Stimulated activated CD8-positive, alpha-beta memory T cell treated with anti-CD3 and anti-CD28 coated beads, Interleukin-7, amount 100 ng/mL, for 1 hour (primary cell): ENCODE measurements around the gene NRXN2.

ENCODE experiments used
- DNase-seq, 2 donors: peaks; one replicate each; pipeline ENCODE4 v3.0.0-alpha.2; 2020; ENCODE audit warnings: low read depth in 2 of 2

Gene NRXN2

DNA sequence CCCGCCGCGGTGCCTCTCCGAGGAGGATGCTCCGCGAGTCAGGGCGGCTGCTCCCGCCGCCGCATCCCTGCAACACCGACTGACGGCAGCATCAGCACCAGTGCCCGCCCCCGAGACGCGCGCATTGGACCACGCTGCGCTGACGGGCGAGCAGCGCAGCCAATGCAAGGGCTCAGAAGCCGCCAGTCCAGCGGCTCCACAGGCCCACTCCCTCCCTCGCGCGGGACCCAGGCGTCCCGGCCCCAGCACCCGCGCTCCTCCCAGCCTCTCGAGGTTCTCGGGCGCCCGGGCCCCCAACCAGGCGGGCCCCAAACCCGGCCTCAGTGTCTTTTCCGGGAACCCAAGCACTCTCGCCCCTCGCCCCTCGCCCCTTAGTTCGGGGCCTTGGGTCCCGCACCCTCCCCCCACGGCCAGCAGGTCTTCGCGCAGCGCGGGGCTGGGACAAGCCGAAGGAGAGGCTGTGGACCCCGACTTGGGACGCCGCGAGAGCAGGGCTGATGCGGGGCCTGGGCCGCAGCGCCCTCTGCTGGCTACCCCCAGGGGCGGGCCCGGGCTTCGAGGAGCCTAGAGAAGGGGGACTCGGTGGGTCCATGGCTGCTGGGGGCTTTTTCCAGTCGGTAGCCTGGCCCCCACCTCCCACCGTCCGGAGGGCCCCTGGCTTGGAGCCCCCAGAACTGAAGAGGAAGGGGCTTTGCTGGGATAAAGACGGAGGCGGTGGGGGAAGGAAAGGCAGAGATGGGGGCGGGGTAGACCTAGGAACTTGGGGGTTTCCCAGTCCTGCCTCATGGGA is at the start of gene NRXN2:
Gene NRXN2, minus strand, starts transcription at position 81 of the 790 bp plus-strand sequence. CDS start 9,498 bp downstream, outside the sequence.
- peak; percentile 62 to 64 for DNase-seq

DNA sequence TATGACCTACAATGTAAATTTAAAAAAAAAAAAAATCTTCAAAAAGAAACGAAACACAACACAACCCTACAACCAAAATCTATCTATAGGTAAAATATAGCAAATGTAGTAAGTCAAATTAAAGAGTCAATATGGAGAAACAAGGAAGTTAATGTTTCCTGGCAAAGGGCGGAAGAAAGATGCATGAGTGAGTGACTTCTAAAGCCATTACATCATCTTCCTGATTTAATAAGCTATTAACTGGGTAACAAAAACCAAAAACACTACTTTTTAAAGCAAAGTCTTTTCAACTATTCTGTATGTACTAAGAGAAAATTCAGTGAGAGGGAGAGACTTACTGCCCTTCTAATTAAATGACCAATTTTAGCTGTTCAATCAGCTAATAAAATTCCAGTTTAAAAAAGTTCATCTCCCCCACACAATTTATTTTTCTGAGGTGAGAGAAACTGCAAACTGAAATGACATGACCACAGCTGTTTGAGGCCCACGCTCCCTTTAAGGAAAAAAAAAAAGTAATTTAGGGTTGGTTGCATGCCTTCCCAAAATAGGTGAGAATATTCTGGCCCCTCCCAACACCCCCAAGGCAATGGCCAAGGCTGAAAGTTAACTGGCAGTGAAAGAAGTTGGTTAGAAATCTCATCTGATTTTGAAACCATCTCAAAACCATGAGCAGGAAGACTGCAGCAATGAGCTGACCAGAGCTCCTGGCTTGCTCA is 49.5 kb upstream of the NRXN2 start:
- no peak for DNase-seq

DNA sequence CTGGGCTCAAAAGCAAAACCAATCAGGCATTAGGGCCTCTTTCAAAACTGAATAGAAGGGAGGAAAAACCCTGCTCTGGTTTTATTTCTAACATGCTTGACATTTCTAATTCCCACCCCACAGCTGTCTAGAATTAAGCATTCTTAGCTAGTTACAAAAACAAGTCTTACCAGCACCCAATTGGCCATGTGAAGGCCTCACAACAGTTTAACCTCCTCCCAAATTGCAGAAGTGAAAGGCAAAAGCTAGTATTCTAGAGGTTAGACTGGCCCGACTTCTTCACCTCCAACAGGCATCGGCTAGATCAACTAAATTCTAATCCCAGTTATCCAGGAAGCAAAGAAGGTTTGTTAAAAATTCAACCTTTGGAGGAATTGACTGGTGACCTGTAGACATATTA is 48.9 kb upstream of the NRXN2 start:
- no peak for DNase-seq

DNA sequence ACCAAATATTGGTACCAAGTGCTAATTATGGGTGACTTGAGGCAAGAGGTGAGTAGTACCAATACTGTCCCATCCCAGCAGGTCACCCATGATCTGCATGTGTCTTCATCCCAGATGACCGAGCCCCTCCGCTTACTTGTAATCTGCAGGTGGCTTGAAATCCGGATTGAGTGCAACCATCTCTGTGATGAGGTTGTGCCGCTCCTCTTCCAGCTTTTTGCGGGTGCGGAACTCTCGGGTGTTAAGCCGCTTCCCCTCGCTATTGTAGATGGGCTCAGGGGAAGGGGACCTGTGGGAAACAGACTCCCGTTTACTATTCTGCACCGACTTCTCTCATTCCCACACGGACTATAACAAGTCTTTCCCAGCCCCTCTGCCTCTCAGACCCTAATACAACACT is 47.1 kb upstream of the NRXN2 start:
- no peak for DNase-seq

DNA sequence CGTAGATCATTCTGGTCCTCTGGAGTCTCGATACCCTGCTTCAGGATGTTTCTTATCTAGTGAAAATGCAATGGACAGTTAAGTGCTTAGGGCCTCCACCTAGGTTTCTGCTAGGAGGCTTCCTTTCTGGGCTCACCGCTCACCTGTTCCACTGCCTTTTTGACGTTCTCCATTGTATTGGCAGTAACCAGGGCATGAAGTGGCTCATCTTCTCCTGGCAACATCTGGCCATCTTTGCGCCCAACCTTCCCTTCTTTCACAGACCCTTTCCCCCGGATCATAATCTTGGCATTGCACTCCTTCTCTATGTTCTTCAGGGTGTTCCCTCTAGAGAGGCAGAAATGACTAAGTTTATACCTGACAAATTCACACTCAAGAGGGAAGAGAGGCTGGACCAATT is 46.3 kb upstream of the NRXN2 start:
- no peak for DNase-seq

DNA sequence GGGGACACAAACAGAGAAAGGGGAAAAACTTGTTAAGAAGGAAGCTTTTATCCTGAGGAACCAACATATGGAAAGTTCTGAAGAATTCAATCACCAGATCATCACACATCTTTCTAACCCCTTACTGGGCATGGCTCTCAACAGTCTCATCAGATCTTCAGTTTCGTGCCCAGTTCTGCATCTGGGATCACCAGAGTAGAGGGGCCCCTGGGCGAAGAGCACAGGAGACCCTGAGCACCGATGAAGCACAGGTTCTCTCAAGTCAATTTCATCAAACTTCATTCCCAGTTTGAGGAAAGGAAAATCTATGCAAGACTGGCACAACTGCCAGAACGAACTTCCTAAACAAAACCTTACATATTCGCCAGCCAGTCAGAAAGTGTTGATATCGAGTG is 45.3 kb upstream of the NRXN2 start:
- no peak for DNase-seq

DNA sequence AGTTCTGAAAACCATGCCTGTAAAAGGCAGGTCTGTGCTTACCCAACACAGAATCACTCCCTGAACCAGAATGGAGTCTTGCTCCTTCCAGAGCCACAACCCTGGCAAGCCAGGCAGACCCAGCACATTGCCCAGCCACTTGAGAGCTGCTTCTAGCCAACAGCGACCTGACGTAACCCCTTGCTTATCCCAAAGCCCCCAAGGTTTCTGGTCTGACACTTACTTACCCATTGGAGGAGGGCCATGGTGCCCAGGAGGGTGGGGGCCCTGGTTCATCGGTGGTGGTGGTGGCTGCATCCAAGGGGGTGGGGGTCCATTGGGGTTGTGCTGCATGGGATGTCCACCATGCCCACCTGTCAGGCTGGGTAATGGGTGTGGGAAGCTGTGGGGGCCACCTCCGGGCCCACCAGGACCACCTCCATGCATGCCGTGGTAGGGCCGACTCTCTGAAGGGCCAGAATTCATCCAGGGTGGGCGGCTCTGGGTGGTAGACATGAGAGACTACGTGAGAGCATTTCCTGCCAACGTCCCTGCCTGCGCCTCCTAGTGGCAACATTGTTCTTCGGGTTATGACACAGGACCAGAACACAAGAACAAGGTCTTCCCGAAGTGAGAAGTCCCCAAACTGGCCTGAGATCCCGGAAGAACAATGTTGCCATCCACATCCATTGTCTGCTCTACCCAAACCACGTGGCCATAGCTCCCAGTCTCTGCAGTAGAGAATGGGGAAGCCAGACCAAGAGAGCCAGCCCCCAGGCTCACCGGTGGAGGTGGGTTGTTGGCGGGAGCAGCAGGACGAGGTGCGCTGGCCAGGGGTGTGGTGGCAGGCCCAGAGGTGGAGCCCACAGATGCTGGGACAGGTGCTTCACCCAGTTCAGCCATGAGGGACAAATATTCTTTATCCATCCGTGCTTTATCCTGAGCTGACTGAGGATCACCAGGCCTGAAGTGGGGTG is 44.6 kb upstream of the NRXN2 start:
- DNase-seq = peak in 1 of 2 donors; percentile 75

DNA sequence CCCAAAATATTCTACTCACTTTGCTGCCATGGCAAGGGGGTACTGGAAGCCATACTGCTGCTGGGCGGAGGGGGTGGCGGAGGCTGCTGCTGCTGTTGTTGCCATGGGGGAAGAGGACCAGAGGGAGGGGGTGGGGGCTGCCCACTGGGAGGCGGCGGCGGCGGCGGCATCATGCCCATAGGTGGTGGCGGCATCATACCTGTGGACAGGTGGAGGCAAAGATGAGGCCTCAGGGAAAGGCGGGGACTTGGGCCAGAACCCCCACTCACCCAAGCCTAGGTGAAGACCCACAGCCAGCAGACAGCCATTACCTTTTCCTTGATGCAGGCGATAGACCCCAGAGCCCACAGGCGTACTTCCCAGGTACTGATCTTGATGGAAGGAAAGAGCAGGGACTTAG is 43.9 kb upstream of the NRXN2 start:
- no peak for DNase-seq

DNA sequence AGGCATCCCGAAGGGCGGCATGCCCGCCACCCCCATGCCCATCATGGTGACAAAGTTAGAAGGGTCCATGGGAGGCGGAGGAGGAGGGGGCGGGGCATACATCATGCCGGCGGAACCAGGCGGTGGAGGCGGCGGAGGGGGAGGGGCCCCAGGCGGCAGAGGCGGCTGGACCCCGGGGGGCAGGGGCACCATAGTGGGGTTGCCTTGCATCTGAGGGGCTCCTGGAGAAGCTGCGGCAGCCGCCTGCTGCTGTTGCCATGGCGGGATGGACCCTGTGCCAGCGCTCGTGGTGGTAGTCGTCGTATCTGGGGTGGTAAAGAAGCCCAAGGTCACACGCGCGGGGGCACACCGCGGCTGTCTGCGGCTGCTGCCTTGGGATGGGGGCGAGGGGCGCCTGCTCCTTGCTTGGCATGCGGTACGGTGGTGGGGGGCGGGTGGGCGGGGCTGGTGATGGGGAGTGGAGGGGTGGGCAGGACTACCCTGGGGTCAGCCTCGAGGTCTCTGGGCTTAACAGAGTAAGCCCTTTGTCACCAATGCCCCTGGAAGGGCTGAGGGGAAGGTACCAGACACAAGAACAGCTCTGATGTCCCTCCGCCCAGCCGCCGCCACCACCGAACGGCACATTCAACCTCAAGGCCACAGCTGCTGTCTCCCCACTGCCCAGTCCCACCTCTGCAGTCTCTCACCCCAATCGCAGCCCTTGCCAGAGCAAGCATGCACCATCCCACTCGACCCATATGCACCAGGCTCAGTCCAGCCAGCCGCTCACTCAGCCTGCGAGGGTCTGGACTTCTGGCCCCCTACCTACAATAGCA is 43.1 kb upstream of the NRXN2 start:
- no peak for DNase-seq

DNA sequence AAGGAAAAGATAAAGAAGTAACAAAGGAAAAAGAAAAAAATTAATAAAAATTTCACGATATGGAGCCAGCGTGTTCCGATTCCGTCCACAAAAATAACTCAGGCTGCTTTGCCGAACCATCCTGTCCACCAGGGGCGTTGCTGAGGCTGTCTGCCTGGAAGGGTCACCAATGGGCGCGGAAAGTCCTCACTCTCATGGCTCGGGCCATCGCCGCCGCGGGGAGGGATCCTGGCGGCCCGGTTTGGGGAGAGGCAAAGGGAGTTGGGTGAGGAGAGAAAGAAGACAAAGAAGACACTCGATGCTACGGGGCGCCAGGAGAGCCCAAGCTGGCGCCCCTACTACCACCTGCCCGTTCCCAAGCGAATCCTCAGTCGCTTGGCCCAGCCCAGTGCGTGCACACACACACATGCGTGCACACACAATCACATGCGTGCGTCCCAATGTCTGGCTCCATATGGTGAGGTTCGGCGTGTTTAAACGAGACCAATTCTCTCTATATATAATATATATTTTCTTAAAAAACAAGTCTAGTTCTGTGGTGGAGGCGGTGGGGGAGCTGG is 42.4 kb upstream of the NRXN2 start:
- no peak for DNase-seq

DNA sequence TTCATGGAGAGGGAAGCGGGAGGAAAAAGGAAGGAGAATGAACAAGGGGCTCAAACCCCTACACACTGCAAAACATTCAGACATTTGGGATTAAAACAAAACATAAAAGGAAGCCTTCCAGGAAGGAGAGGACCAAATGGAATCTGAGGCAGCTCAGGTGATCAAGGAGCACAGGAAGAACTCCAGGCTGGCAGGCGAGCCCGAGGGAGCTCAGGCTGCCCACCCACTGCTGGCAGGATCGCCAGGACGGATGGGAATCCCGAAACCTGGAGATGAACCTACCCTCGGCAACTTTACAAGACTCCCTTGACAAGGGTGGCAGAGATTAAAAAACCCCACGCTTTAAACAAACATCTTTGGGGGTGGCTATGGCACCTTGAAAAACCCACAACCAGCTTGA is 41.8 kb upstream of the NRXN2 start:
- DNase-seq = no peak

DNA sequence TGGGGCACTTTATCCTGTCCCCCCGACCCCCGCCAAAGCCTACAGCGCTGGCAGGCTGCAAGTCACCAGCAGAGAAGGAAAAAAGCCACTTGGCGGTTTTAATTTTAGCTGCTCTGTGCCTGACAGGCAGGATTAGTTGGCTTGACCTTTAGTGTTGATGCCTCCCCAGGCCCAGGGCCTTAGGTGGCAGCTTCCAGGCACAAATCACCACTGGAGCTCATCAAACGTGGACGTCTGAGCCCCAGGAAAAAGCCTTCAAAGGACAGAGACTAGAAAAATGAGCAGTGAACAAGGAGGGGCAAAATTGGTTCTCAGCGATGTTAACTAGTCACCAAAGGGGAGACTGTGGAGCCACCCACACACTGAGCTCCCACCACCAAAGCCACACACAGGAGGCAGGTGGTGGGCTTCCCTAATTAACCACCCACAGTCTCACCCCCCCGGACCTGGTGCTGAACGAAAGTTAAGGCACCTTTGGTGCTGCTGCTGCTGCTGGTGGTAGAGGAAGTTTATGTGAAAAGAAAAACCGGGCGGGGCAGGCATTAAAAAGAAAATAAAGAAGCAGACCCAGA is 41.1 kb upstream of the NRXN2 start:
- DNase-seq = no peak

DNA sequence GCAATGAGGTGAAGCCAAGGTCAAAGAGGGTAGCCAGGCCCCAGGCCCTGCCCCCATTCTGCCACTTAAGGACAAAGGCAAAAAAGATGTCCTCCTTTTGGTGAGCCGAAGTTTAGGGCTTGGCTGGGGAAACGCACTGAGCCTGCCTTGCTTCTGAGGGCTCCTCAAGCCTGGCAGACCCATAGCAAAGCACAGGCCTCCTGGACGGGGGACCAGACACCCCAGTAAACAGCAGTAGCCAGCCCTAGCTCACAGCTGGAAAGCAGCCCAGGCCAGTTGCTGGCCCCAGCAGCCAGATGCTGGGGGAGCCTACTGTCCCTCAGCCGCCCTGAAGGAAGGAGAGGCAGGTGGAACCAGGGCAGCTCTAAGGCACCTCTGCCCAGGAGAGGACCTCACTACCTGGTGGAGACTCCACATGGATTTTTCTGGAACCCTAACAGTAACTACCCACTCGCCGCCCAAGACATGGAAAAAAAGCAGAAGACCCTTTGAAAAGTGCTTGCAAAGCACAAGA is 40.6 kb upstream of the NRXN2 start:
- no peak for DNase-seq

DNA sequence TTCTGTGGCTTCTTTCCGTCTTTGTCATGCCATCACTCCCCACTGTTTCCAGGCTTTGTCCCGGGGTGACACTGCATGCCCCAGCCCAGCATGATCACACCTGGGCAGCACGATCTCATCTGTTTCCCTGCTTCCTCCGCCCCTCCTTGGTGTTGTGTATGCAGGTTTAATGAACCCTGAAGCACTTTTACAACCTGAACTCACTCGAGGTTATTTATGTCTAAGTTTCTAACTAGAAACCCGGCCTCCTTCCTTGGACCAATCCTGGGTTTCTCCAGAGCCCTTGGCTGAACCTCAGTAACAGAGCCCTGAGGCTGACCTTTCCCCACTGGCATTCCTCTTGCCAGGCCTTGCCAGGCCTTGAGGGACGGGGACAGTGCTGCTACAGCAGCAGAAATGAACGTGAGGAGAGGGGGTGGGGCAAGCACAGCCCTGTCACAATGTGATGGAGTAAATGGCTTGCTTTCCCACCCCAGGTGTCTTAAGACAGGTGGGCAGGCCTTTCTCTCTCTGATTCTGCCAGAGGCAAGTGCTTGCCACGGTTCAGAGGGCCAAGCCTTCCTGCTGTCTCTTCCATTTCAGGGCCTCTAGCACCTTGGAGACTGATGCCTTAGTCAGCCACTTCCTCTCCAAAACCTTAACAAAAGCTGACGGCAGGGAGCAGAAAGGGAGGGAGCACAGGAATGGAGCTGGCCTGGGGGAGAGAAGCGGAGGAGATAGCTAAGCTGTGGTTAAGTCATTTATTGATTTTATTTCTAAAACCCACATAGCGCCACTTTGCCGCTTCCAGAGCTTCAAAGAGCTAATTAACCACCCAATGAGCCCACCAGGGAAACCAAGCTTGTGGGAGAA is 39.9 kb upstream of the NRXN2 start:
- no peak for DNase-seq

DNA sequence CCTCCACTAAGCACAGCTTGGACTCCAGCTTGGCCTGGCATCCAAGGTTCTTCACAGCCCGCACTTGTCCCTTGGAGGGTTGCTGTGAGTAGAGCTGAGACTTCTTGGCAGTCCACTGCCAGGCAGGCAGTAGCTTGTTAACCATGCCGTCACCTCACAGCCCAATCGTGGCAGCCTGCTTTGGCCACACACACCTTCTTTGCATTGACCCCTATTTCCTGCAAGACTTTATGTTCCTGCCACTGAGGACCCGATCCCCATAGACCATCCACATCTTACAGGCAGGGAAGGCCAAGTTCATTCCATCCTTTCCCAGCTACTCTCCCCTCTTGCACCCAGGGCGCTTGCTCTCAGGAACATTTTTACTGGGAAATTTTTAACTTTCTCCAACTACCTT is 39.3 kb upstream of the NRXN2 start:
- no peak for DNase-seq

DNA sequence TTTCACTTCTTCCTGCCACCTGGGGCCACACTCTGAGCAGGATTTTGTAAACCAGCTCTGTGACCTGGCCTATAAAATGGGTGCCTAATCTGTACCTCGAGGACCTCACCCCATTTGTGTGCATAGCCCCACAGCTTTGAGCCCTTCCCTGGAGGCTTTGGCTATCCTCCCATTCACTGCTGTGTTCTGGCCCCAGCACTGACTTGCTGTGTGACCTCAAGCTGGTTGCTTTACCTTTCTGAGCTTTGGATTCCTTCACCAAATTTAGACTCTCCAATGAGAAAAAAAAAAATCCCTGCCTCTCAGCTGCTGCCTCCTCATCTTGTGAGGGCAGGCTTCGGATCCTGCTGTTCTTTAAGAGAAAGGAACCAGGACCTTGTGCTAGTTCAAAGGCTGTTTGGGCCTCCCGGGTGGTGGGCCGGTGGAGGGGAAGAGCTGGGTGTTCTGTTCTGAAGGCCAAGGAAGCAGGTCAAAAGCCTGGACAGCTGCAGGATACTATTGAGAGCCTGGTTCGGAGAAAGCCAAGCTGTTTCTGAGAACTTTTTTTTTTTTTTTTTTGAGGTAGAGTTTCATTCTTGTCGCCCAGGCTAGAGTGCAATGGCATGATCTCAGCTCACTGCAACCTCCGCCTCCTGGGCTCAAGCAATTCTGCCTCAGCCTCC is 37.9 kb upstream of the NRXN2 start:
- no peak for DNase-seq

DNA sequence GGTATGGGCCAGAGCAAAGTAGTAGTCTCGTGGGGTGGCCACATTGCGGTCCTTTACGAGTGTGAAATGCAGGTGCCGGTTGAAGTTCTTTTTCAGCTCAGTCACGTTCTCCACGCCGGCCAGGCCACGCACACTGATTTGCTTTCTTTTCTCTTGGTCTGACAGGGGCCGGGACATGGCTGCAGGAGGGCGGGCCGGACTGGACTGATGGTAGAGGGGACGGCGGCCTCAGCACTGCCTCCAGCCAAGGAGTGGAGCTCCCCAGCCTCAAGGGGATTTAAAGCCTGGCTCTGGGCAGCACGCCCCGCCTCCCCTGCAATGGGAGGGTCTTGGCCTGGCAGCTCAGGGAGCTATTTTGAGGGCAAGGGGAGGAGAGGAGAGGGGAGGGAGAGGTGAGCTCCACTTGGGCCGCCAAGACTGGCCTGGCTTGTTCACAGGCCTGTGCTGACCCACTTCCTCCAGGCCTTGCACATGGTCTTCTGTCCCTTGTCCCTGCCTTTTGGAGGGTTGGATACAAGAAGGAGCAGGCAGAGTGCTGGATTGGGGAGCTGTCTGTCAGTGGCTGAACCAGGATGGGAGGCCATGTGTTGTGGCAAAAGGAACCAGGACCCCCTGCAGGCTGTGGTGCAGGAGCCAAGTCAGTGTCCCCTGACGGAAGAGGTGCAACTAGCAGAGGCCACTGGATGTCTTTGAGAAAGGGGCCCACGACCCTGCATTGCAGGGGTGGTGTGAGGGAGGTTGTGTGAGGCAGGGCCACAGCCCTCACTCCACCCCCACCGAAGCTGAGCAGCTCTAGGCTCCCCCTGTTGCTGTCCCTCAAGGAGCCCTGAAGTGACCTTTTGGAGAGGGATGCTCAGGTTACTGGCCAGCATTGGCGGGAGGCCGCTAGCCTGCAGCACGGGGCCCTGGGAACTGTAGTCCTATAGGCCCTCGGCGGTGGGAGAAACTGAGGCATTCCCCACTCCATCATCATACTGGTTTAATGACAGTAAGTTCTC is 37.0 kb upstream of the NRXN2 start, which contains the start of gene PYGM:
Gene PYGM, minus strand, starts transcription at position 253 of the 998 bp plus-strand sequence. Its CDS starts 76 bp downstream, at position 177.
- DNase-seq = no peak
